ENCODE measurements around the gene MACROD1.
"Not testable (repeated sequence)": the region's sequence is repeated elsewhere in the genome, so short reads cannot be mapped to it uniquely, and the experiment has no call there.

The MACROD1 gene

GRCh38 chr11:64185175-64185692 is 19.3 kb upstream of the MACROD1 start:
- DNase-seq = peak; percentile 80

DNA sequence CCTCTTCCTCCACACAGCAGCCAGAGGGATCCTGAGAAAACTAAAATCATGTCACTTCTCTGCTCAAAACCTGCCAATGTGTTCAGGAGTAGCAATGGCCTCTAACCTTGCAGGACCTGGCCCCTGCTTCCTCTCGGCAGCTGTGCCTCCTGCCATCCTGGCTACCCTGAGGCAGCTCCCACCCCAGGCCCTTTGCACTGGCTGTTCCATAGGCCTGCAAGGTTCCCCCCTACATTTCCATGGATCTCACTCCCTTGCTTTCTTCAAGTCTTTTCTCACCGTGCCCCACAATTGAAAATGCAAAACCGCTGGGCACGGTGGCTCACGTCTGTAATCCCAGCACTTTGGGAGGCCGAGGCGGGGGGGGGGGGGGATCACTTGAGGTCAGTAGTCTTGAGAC is 18.0 kb upstream of the MACROD1 start:
- no peak for DNase-seq

- no peak for DNase-seq
These were observed 15.8 kb upstream of the MACROD1 start for GRCh38 chr11:64181506-64182411.

DNA sequence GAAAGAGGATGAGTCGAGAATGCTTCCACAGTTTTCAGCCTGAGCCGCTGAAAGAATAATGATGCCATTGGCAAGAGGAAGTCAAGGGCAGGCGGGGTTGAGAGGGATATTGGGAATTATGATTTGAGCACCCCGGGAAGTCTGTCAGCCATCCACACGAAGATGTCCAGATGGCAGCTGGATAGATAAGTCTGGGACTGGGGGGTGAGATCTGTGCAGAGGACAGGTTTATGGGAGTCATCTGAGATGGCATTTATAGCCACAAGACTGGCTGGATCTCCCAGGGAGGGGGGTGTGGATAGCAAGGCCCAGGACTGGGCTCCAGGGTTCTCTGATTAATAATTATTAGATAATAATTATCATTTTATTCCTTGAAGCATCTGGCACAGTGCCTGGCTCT is 15.0 kb upstream of the MACROD1 start:
- no peak for DNase-seq

- DNase-seq = no peak
These were observed 13.2 kb upstream of the MACROD1 start for GRCh38 chr11:64178951-64179639.

- no peak for DNase-seq
These were observed 12.3 kb upstream of the MACROD1 start for GRCh38 chr11:64178203-64178602.

- no peak for DNase-seq
These were observed 10.8 kb upstream of the MACROD1 start for GRCh38 chr11:64176751-64177150.

DNA sequence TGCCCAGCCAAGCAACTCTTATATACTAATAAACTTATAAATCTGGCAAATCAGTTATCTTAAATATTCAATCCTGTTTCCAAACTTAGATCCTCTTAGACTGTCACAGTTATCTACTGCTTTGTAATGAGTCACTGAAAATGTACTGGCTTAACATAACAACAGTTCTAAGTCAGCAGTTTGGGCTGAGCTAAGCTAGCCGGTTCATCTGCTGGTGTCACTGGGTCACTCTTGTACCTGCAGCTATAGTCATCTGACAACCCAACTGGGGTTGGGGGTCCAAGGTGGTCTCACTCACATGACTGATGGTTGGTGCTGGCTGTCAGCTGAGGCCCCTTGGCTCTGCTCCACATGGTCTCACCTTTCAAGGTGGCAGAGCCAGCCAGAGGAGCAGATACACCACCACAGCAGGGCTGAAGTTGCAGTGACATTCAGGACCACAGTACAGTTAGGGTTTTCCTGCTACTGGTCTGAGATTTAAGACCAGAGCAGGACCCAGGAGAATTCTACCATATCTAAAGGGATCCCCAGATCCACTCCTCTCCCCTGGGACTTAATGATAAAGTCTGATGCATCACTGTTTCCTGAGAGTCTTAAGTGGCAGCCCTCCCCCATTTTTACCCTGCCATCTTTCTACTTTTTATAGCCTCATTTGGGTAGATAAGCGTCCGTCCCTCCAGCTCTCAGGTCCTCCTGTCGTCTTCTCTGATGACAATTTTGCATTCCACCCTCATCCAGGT is 7.9 kb upstream of the MACROD1 start:
- DNase-seq = no peak

GRCh38 chr11:64170419-64170818 is 4.5 kb upstream of the MACROD1 start:
- no peak for DNase-seq

DNA sequence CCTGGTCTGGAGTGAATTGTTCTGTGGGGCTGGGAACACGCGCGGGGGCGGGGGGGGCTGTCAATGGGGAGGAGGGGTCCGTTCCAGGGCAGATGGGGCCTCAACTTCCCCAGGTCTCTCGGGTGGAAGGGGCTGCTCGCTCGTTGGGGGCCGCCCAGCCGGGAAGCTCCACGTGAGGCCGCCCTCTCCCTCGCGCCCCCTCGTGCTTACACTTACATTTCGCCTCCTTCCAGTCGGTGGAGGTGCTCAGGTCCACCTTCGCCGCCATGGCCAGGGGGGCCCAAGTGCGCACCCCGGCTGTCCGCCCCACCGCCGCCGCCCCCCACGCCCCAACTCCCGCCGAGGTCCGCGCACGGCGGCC is 452 bp downstream of the MACROD1 start:
- no peak for DNase-seq

DNA sequence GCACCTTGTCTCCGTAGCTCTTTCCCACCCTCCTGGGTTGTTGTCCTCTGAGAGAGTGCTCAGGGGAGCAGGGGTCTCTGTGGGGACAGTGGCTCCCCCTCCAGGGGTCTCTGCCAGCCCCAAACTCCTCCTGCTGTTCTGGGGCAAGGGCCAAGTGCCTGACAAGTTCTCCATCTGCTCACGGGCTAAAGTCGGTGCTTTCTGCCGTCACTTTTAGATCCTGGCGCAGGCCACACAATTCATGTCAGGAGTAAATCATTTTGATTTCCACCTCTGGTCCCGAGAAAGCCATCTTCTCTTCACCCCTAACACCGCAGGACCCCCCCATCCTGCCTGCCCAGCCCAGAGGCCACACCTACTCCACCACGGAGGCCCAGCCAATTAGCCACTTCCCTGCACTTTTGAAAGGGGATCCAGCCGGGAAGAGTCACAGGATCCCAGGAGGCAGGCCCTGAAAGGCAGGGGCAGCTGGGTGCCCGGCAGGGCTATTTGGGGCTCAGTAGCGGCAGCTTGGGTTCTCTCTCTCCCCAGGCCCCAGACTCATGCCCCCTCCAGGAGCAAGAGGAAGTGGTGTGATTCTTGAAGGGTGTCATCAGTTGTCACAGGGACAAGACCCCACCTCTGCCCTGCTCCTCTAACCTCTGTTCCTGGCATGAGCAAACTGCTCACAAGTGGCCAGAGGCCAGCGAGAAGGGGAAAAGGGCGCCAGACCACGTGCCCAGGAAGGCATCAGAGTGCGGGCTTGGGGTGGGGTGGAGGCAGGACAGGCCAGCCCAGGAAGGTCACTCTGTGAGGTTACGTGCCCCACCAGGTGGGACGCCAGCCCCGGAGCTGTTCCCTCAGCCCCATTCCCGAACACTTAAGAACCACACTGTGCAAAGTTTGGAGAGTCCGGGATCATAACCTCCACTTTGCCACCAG is 1.3 kb downstream of the MACROD1 start:
- no peak for DNase-seq

GRCh38 chr11:64163951-64164350 is 2.0 kb downstream of the MACROD1 start:
- DNase-seq = no peak

DNA sequence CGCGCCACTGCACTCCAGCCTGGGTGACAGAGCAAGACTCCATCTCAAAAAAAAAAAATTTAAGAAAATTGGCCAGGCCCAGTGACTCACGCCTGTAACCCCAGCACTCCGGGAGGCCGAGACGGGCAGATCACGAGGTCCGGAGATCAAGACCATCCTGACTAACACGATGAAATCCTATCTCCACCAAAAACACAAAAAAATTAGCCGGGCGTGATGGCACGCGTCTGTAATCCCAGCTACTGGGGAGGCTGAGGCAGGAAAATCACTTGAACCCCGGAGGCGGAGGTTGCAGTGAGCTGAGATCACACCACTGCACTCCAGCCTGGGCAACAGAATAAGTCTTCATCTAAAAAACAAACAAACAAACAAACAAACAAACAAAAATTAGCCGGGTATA is 3.1 kb downstream of the MACROD1 start:
- not testable (repeated sequence) for DNase-seq

DNA sequence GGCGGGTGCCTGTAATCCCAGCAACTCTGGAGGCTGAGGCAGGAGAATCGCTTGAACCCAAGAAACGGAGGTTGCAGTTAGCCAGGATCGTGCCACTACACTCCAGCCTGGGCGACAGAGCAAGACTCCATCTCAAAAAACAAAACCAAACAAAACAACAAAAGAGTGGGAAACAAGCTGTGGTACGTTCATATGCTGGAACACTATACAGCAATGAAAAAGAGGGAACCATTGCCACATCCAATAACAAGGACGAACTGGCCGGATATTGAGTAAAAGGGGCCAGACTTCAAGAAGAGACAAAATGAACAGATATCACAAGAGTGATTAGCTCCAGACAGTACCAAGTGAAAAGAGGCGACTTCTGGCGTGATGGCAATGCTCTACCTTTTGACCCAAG is 4.9 kb downstream of the MACROD1 start:
- DNase-seq = no peak

DNA sequence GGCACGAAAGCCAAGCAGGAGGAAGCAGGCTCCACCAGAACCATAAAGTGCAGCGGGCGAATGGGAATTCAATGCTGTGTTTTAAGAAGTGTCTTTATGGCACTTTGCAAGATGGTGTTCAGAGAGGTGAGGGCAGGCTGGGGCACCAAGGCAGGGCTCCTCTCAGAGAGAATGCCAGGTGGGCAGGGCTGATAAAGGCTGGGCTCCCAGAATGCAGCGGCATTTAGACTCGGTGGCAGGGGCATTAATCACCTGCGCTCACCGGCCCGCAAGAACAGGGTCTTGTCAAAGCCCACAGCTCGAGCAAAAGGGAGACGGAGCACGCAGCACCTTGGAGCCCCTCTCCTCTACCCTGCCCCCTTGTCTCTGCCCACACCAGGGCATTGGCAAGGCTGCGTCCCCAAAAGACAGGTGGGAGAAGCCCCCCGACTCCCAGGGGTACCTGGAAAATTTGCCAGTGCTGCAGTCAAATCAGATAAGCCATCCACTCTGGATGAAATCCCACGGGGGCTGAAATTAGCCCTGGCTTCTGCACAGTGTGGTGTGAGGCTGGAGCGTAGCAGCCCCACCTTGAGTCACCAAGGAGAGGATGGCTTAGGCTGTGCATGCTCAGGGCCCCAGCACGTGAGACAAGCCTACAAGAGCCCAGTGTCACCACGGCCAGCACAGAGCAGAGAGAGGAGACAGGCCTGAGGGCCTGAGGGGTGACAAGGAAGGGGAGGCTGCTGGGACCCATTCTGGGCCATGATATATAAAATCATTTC is 8.1 kb downstream of the MACROD1 start:
- no peak for DNase-seq

DNA sequence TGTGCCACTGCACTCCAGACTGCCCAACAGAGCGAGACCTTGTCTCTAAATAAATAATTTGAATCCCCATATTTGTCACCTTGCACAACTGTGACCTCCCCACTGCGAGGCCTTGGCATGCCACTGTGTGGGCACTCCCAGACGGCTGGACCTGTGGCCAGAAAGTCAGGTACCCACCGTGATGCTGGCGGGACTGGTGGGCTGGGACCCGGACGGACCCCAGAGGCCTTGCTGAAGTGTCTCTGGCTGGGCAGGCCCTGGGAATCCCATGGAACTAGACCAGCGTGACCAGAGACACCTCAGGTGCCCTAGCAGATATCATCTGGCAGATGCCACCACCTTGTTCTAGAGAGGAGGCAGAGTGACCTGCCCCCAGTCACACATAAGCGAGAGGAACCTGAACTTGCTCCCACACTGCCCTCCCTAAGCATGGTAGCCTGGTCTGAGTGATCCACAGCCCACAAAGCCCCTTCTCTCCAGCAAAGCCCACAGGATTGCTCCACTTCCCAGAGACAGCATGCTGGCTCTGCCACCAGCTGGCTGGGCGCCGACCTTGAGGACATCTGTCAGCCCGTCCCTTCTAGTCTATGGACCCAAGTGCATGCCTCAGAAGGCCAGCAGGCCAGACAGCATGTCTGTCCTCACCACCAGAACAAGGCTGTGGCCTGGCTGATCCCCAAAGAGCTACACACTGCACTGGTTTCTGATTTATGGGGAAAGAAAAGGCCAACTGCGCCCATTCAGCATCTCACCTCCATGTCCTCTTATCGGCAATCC is 9.5 kb downstream of the MACROD1 start:
- no peak for DNase-seq

DNA sequence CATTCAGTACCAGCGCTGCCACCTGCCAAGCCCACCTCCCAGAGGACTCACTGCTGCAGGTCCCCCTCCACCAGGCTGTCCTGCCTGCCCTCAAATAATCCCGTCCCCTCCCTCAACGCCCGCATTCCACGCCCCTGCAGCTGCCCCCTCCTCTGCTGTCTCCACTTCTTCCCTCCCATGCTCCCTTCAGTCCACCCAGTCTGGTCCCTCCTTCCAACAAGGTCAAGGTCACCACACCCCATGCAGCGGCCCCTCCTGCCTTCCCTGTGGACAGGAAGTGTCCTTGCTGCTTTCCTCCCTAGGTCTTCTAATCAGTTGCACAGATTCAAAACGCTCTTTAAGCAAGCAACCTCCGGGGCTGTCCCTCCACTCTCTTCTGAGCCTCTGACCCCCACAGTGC is 12.1 kb downstream of the MACROD1 start:
- DNase-seq = no peak

DNA sequence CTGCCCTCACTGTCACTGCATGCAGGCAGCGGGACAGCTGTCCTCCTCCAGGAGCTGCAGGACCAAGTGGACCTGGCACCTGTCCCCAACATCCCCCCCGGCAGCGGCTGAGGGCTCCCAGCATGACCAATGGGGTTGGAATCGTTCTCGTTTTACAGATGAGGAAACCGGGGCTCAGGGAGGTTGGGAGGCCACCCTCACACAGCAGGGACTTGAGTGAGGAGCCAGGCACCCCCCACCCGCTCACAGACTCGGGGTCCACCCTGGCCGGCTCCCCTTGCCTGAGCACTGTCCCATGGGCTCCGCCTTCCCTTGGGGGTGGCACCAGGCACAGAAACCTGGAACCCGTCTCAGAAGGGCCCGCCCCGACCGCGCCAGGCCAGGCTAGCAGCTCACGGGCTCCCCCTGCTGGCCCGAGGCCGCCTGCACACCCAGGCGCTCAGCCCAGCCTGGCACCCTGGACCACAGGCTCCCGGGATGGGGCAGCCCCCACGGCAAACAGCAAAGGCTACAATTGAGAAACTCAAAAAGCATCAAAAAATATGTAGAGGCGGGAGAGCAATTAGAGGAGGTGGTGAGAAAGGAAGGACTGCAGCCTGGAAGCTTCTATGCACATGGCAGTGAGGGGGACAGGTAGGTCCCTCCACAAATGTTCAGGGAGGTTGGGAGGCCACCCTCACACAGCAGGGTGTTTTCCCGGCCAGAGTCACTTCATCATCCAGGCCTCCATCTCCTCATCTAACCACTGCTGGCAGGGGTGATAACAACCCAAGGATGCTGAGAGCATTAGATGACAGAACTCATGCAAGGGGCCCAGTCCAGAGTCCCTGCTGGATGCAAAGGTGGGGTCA is 12.8 kb downstream of the MACROD1 start:
- DNase-seq = peak; percentile 55

DNA sequence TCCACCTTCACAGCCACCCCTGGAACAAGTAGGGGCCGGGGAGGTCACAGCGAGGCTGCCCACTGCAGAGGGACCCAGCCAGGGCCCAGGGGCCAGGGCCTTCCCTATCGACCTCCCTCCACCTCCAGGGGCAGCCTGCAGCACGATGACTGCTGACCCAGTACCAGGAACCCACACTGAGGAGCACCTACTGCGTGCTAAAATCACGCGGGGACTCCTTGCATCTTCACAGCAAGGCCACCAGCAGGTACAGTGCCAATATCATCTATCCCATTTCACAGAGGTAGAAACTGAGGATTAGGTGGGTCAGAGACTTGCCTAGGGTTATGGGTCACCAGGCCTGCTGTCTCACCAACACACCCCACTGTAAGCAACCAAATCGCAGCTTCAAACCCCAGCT is 14.6 kb downstream of the MACROD1 start:
- no peak for DNase-seq

All from NK-92 treated with Interleukin-12 subunit alpha and Interleukin-12 subunit beta, amount 100 ng/mL, for 24 hours (cell line).